Measurements from ENCODE around the gene PDE4B. TPM values are rescaled to one million over a fixed set of nuclear protein-coding genes. Genes with fewer than 3 reads are reported as not detected.

PDE4B gene
- total and polyA plus RNA-seq, 2 donors from 2014 or later = 2.0 to 8.7 TPM

GRCh38 chr1:66290761-66291530 lies 498.3 kb downstream of the PDE4B start:
- Histone ChIP-seq H3K4me1 (ENCODE audit: control insufficient read depth in 2 of 3, insufficient read depth in 2 of 3, low read depth in 1 of 3, low read length in 3 of 3) (no peaks in the 10 kb centered on the region), H3K4me3 (ENCODE audit: low read length in 3 of 3) (no peak overlapping the region), H3K36me3 (ENCODE audit: control insufficient read depth in 2 of 3, insufficient read depth in 3 of 3, low read length in 3 of 3) (no peaks in the 10 kb centered on the region), H3K27ac (ENCODE audit: low read depth in 2 of 2, low read length in 2 of 2) (no peak overlapping the region), H3K9me3 (ENCODE audit: control insufficient read depth in 2 of 3, insufficient read depth in 1 of 3, low read length in 3 of 3) (no peaks in the 10 kb centered on the region), H3K9ac (ENCODE audit: low read length in 3 of 3) (no peak overlapping the region), H3K27me3 (ENCODE audit: control insufficient read depth, insufficient read depth, low read length) (no peaks in the 10 kb centered on the region)
- intact Hi-C loops (cut with DNase I) = no loop called here
- no peak for DNase-seq
- no peak for FAIRE-seq
- TF ChIP-seq, protein P1, sequence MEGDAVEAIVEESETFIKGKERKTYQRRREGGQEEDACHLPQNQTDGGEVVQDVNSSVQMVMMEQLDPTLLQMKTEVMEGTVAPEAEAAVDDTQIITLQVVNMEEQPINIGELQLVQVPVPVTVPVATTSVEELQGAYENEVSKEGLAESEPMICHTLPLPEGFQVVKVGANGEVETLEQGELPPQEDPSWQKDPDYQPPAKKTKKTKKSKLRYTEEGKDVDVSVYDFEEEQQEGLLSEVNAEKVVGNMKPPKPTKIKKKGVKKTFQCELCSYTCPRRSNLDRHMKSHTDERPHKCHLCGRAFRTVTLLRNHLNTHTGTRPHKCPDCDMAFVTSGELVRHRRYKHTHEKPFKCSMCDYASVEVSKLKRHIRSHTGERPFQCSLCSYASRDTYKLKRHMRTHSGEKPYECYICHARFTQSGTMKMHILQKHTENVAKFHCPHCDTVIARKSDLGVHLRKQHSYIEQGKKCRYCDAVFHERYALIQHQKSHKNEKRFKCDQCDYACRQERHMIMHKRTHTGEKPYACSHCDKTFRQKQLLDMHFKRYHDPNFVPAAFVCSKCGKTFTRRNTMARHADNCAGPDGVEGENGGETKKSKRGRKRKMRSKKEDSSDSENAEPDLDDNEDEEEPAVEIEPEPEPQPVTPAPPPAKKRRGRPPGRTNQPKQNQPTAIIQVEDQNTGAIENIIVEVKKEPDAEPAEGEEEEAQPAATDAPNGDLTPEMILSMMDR (IDR thresholded peaks at IDR 0.05; ENCODE audit: borderline replicate concordance, extremely low read depth, insufficient read depth) = no peak

- no peaks in the 10 kb centered on the region for H3K9me3 ChIP-seq (ENCODE audit: control insufficient read depth in 2 of 3, insufficient read depth in 1 of 3, low read length in 3 of 3)
- no peak for DNase-seq
- H3K36me3 ChIP-seq (ENCODE audit: control insufficient read depth in 2 of 3, insufficient read depth in 3 of 3, low read length in 3 of 3) = no peaks in the 10 kb centered on the region
- no peak for FAIRE-seq
- no peak overlapping the region for H3K9ac ChIP-seq (ENCODE audit: low read length in 3 of 3)
- H3K4me1 ChIP-seq (ENCODE audit: control insufficient read depth in 2 of 3, insufficient read depth in 2 of 3, low read depth in 1 of 3, low read length in 3 of 3) = no peaks in the 10 kb centered on the region
- TF ChIP-seq, protein P1 (IDR thresholded peaks at IDR 0.05; ENCODE audit: borderline replicate concordance, extremely low read depth, insufficient read depth) = no peak
- H3K27ac ChIP-seq (ENCODE audit: low read depth in 2 of 2, low read length in 2 of 2) = no peak overlapping the region
- intact Hi-C loops (cut with DNase I) = no loop called here
- no peak overlapping the region for H3K4me3 ChIP-seq (ENCODE audit: low read length in 3 of 3)
- H3K27me3 ChIP-seq (ENCODE audit: control insufficient read depth, insufficient read depth, low read length) = no peaks in the 10 kb centered on the region
These were observed 498.8 kb downstream of the PDE4B start for GRCh38 chr1:66291531-66291864.

DNA sequence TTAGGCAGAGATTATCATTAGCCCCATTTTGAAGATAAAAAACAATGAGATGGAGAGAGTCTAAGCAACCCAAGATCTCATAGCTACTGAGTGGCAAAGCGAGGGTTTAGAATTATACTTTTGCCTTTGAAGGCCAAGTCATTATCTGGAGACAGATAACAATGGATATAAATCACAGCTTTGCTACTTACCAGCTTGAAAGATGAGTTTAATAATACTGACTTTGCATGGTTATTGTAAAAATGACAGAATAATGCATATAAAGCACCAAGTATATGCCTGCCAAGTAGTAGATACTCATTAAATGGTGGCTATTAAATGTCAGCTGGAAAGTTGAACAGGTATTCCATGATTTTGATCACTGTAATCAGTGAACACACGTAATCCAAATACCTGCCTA lies 499.6 kb downstream of the PDE4B start:
- H3K4me1 ChIP-seq (ENCODE audit: control insufficient read depth in 2 of 3, insufficient read depth in 2 of 3, low read depth in 1 of 3, low read length in 3 of 3) = no peaks in the 10 kb centered on the region
- no peak overlapping the region for H3K4me3 ChIP-seq (ENCODE audit: low read length in 3 of 3)
- no peaks in the 10 kb centered on the region for H3K9me3 ChIP-seq (ENCODE audit: control insufficient read depth in 2 of 3, insufficient read depth in 1 of 3, low read length in 3 of 3)
- DNase-seq (no peak), FAIRE-seq (no peak)
- no peaks in the 10 kb centered on the region for H3K27me3 ChIP-seq (ENCODE audit: control insufficient read depth, insufficient read depth, low read length)
- H3K9ac ChIP-seq (ENCODE audit: low read length in 3 of 3) = no peak overlapping the region
- H3K27ac ChIP-seq (ENCODE audit: low read depth in 2 of 2, low read length in 2 of 2) = no peak overlapping the region
- no peaks in the 10 kb centered on the region for H3K36me3 ChIP-seq (ENCODE audit: control insufficient read depth in 2 of 3, insufficient read depth in 3 of 3, low read length in 3 of 3)
- intact Hi-C loops (cut with DNase I) = no loop called here
- TF ChIP-seq, protein P1 (IDR thresholded peaks at IDR 0.05; ENCODE audit: borderline replicate concordance, extremely low read depth, insufficient read depth) = no peak

DNA sequence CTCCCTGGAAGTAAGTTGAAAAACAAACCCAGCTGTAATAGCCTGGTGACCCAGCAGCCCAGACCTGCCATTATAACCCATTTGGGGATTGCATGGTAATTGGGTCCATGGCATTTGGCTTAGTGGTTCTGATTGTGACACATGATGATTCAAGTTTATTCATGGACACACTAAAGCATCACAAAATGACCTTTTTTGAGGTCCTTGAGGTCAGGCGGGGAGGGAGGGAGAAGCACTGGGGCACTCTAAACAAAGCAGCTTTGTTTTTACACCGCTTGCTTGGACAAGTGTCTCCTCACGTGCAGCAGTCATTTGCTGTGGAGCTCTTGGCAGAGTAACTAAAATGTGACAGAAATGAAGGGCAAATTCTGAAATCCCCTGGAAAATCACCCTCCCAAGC lies 500.2 kb downstream of the PDE4B start:
- H3K4me3 ChIP-seq (ENCODE audit: low read length in 3 of 3) = no peak overlapping the region
- H3K4me1 ChIP-seq (ENCODE audit: control insufficient read depth in 2 of 3, insufficient read depth in 2 of 3, low read depth in 1 of 3, low read length in 3 of 3) = no peaks in the 10 kb centered on the region
- H3K27me3 ChIP-seq (ENCODE audit: control insufficient read depth, insufficient read depth, low read length) = no peaks in the 10 kb centered on the region
- H3K36me3 ChIP-seq (ENCODE audit: control insufficient read depth in 2 of 3, insufficient read depth in 3 of 3, low read length in 3 of 3) = no peaks in the 10 kb centered on the region
- no peaks in the 10 kb centered on the region for H3K9me3 ChIP-seq (ENCODE audit: control insufficient read depth in 2 of 3, insufficient read depth in 1 of 3, low read length in 3 of 3)
- DNase-seq (no peak), FAIRE-seq (no peak)
- intact Hi-C loops (cut with DNase I) = no loop called here
- no peak overlapping the region for H3K9ac ChIP-seq (ENCODE audit: low read length in 3 of 3)
- TF ChIP-seq, protein P1 (IDR thresholded peaks at IDR 0.05; ENCODE audit: borderline replicate concordance, extremely low read depth, insufficient read depth) = no peak
- no peak overlapping the region for H3K27ac ChIP-seq (ENCODE audit: low read depth in 2 of 2, low read length in 2 of 2)

Data from kidney (tissue), 14 donors.